ENCODE data around the gene RNF20. TPM values are rescaled to one million over a fixed set of nuclear protein-coding genes. Genes with fewer than 3 reads are reported as not detected.

RNF20 gene
- total and polyA plus RNA-seq, 2 of the 4 experiments (the other 2 are of a cell fraction) = 13.7 to 21.3 TPM

DNA sequence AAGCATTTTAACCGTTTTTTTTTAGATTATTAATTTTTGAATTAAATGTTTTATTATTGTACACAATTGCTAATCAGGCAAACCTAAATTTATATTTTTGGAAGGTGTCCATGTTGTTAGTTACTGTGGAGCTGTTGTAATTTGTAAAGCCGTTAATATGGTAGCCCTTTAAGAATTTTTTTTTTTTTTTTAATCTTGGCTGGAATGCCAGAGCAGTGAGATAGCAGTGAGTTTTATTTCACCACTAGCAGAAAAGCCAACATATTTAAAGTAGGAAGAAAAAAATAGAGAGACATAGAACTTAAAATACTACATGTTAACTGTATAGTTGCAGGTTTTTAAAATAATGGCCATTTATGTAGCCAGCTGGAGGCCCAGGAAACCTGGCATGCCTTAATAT is 35.3 kb upstream of the RNF20 start:
- no peak overlapping the region for H2BK120ac ChIP-seq (ENCODE audit: low read depth, low read length)
- no peak overlapping the region for H3K23ac ChIP-seq (ENCODE audit: low read depth, low read length)
- no TSS peak for BruUV-seq (replicated peaks)
- H2BK20ac ChIP-seq (ENCODE audit: low read depth, low read length) = no peak overlapping the region
- no peak overlapping the region for H4K8ac ChIP-seq (ENCODE audit: low read depth in 2 of 2, low read length in 2 of 2)
- no peaks in the 10 kb centered on the region for H3K36me3 ChIP-seq (ENCODE audit: control insufficient read depth, insufficient read depth, low read length)
- intact Hi-C loops (cut with micrococcal nuclease) (no loop called here), dilution Hi-C loops (cut with HindIII; ENCODE audit: low sequenced_read_pairs, unreplicated experiment) (no loop called here), in situ Hi-C loops (cut with MboI; ENCODE audit: low sequenced_read_pairs) (no loop called here)
- H3K14ac ChIP-seq (replicated peaks; ENCODE audit: low read depth, low read length) = no peak overlapping the region
- WGBS, 2 experiments (ENCODE audit: extremely low coverage in 2 of 2, insufficient read length in 1 of 2) = no CpG with 5 or more reads among the region's 2 CpGs
- no peak overlapping the region for H4K91ac ChIP-seq (ENCODE audit: insufficient read depth, low read depth, low read length)
- TF ChIP-seq NFE2L2 (IDR thresholded peaks at IDR 0.05; ENCODE audit: low read depth, low read length) (no peak), MXI1 (IDR thresholded peaks at IDR 0.05; ENCODE audit: borderline replicate concordance, low read depth, low read length) (no peak), MAZ (IDR thresholded peaks at IDR 0.05; ENCODE audit: borderline replicate concordance, low read depth, low read length) (no peak)
- TF ChIP-seq, protein P1, sequence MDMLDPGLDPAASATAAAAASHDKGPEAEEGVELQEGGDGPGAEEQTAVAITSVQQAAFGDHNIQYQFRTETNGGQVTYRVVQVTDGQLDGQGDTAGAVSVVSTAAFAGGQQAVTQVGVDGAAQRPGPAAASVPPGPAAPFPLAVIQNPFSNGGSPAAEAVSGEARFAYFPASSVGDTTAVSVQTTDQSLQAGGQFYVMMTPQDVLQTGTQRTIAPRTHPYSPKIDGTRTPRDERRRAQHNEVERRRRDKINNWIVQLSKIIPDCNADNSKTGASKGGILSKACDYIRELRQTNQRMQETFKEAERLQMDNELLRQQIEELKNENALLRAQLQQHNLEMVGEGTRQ (IDR thresholded peaks at IDR 0.05; ENCODE audit: low read depth, low read length) = no peak
- TF ChIP-seq, protein P2, sequence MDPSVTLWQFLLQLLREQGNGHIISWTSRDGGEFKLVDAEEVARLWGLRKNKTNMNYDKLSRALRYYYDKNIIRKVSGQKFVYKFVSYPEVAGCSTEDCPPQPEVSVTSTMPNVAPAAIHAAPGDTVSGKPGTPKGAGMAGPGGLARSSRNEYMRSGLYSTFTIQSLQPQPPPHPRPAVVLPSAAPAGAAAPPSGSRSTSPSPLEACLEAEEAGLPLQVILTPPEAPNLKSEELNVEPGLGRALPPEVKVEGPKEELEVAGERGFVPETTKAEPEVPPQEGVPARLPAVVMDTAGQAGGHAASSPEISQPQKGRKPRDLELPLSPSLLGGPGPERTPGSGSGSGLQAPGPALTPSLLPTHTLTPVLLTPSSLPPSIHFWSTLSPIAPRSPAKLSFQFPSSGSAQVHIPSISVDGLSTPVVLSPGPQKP (IDR thresholded peaks at IDR 0.05; ENCODE audit: borderline replicate concordance, low read depth, low read length) = no peak
- H3K9me3 ChIP-seq (ENCODE audit: control insufficient read depth, insufficient read depth, low read length) = no peaks in the 10 kb centered on the region
- ChIA-PET CTCF (interaction anchor here (0.8 to 1.7 kb wide), 2 partner anchors 12 to 31 kb away, joined by 3 to 5 read pairs; no protein-coding TSS in a partner anchor), POLR2A (ENCODE audit: unreplicated experiment) (no interaction called here)
- no peak overlapping the region for H3K56ac ChIP-seq (ENCODE audit: extremely low read depth, insufficient read depth, low read length)
- H4K20me1 ChIP-seq (ENCODE audit: insufficient read depth, low read length) = no peaks in the 10 kb centered on the region
- H3K18ac ChIP-seq (ENCODE audit: low read depth, low read length) = no peak overlapping the region
- DNase-seq = peak; percentile 15
- peak; percentile 51 for ATAC-seq (ENCODE audit: low read depth)
- no peak overlapping the region for H2AK9ac ChIP-seq (replicated peaks; ENCODE audit: low read depth, low read length, poor library complexity)
- no peak overlapping the region for H3K4ac ChIP-seq (ENCODE audit: low read depth, low read length)
- no peaks in the 10 kb centered on the region for H3K79me1 ChIP-seq (ENCODE audit: low read depth in 1 of 2, low read length in 2 of 2)
- no peak overlapping the region for H3K4me2 ChIP-seq (ENCODE audit: low read depth, low read length)
- no peak overlapping the region for H4K5ac ChIP-seq (ENCODE audit: low read depth, low read length)
- H2AK5ac ChIP-seq (ENCODE audit: low read depth, low read length) = no peak overlapping the region
- H3K9ac ChIP-seq (ENCODE audit: low read depth, low read length) = no peak overlapping the region
- no peak overlapping the region for H3K27ac ChIP-seq (ENCODE audit: insufficient read depth, low read length)
- H2BK5ac ChIP-seq (ENCODE audit: low read depth, low read length, poor library complexity, severe bottlenecking) = no peak overlapping the region
- H3K9me1 ChIP-seq (ENCODE audit: insufficient read depth, low read length) = no peaks in the 10 kb centered on the region
- no peaks in the 10 kb centered on the region for H3K4me1 ChIP-seq (ENCODE audit: control insufficient read depth, insufficient read depth, low read length)
- no peaks in the 10 kb centered on the region for H3K27me3 ChIP-seq (ENCODE audit: control insufficient read depth, insufficient read depth, low read length)
- no peak overlapping the region for H2AFZ ChIP-seq (replicated peaks; ENCODE audit: low read length, poor library complexity)
- no peak overlapping the region for H2BK15ac ChIP-seq (ENCODE audit: low read depth, low read length)
- no peak overlapping the region for H3K4me3 ChIP-seq (ENCODE audit: insufficient read depth, low read depth, low read length)

Measured in IMR-90 (cell line).